Myocyte (in vitro differentiated cells): ENCODE results near the gene CYP4B1. TPM values are rescaled to one million over a fixed set of nuclear protein-coding genes. Genes with fewer than 3 reads are reported as not detected.

ENCODE experiments used
- DNase-seq: peaks from one replicate; pipeline ENCODE4 v3.0.0-alpha.2; 2012; ENCODE audit warnings: low read depth
- total RNA-seq: library from RNA; depleted of rRNA; stranded (reverse); fragments of >200 nt; gene quantifications from 2 replicates; pipeline ENCODE4 v1.2.3, GENCODE V29; 2014

CYP4B1 gene
- total RNA-seq, 1 donor from 2014 or later, result not detected

DNA sequence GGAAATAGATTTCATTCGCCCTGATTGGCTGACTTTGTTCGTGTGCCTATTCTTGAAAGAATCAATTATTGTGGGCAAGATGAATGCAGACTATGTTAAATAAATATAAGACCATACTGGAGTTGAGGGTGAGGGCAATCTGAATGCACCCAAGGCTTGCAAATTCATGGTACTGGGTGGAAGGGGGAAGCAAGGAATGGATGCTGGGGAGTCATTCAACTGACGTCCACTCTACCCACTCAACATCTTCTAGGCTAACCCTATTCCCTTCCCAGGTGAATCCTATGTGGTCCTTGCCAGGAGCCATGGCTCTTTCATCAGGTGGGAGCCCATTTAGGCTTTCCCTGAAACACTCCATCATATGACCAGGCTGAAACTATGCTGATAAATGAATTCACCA lies 5.7 kb upstream of the CYP4B1 start:
- DNase-seq, result no peak

DNA sequence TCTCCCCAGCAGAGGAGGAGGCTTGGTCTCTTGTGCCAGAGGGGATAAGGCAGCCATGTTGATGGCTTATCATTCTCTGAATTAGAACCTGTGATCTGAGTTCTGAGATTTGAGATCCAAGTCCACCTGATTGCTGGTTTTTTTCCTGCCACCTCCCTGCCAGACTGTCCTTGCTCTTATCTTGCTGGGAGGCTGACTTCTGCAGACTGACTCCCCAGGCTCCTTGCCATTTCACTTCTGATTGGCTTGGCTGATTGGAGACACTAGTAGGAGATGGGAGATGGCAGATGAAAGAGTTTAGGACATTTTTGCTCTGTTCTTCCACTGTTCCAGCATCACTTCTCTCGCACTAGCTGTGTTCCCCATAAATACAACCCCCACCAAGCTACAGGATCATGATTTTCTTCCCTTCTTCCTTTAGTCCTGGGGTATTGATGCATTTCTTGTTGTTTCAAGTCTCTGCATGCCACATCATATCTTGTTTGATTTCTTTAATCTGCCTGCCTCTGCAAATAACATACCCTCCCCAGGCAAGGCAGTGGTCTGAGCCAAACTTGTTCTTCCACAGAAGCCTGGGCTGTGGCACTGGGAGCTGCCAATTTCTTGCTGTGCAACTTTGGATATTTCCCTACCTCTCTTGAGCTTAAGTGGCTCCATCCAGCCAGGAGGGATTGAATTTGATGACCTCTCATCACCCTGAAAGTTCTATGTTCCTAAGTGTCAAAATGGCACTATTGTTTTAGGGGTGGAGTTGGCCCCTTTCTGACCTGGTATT lies 963 bp upstream of the CYP4B1 start:
- DNase-seq, result no peak

DNA sequence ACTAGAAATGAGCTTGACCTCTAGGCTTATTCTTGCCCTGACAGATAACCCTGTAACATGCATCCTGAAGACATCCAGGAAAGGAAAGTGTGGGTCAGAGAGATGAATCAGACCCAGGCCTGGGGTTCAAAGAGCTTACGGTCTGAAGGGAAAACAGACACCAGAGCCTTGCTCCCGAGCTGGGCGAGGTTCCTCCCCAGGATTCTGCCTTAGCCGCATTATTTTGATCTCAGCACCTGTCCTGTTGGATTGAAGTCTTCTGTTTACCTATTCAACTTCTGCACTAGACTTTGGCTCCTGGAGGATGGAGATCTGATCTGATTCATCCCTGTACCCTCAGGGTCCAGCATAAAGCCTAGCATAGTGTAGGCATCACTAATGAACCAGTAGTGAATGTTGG lies 1.9 kb downstream of the CYP4B1 start:
- DNase-seq, result no peak

DNA sequence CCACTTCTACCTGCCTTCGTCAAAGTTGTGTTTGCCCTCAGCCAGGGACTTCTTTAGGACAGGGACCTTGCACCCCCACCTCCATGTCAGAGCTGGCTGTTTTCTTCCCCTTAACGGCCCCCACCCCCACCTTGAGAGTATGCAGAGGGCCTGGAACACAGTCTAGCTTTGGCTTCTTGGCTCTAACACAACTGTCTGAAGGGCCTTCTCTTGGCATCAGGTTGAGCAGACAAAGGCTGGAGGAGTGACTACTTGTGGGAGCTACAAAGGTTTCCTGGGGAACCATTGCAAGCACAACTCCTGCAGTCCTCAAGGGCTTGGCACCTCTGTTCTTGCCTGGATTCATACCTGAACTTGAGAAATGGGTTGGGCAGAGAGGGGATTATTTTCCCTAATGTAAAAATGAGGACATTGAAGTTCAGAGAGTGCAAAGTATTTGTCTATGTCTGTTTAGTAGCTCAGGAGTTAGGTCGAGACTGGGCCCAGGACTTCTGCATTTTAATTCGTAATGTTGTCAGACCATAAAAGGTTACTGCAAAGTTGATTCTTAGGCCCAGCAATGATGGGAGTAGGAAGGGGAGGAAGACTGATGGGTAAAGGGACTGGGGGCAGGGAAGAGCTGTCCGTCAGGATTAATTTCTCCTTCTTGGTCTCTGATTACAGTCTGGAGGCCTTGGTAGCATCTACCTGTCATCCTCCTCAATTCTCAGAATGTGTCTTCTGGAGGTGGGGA lies 2.6 kb downstream of the CYP4B1 start:
- DNase-seq, result no peak

DNA sequence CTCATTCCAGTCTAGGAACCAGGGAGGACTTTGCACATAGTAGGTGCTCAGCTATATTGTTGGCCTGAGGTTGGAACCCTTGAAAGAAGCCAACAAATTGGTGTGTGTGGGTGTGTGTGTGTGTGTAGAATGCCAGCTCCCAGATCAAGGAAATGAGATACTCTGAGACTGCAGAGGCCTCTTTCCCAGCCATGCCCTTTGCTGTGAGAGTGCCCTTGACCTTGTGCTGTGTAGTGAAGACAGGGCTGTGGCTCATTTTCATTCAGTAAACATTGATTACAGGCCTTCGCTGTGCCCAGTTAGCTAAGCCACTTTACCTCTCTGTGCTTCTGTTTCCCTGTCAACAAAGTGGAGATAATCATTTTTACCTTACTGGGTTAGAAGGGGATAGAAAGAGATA lies 3.2 kb downstream of the CYP4B1 start:
- DNase-seq, result no peak

DNA sequence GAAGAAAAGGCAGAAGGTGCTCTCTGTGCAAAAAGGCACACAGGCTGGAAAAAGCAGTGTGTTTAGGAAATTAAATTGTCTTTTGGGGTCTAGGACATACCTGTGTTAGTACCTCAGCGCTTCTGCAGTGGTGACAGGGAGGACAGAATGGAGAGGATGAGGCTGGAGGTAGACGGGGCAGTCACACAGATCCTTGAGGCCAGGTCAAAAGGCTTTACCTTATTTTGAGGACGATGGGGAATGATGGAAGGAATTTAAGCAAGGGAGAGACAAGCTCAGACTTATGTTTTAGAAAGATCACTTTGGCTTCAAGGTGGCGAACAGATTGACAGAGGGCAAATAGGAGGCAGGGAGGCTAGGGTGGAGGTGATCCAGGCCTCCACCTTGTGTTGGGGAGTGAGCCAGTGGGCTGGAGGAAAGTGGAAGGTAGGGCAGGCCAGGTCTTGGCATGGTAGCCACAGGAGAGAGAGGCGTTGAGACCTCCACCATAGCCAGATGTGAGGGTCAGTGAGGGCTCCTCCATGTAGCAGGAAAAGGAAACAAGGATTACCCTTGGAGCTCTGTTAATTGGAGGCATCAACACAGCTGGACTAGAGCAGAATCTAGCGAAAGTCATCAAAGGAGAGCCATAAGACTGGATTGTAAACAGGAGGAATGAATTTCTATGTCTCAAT lies 4.2 kb downstream of the CYP4B1 start:
- DNase-seq, result no peak

DNA sequence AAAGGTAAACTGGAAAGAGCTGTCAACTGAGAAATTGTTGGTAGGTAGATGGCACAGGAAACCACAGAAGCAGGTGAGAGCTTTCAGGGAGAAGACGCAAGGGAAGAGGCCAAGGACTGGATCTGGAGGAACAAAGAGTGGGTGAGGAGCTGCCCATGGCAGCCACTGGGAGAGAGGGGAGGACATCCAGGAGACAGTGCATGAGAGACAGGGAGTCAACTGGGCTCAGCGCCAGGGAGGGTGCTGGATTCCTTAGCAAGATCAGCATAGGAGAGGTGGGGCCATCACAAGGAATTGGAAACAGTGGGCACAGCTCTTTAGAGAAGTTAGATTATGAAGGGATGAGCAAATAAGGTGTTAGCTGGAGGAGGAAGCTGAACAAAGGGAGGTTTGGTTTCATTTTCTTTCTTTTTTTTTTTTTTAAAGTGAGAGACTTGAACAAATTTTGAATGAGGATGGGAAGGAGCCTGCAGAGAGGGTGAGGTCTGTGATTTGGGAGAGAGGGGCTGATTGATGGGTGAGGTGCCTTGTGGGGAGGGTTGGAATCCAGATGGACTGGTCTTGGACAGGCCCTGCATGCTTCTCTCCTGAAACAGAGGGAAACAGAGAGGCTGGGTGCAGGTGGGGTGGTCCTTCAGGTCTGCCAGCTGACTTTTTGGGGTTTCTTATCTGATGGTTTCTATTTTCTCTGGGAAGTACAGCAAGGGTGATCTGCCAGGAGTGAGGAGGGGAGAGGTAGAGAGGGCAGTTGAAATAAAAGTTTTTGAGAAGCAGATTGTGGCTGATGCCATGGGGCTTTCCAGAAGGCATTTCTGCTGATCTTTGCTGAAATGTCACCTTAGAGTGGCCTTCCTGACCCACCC lies 5.4 kb downstream of the CYP4B1 start:
- DNase-seq, result no peak

DNA sequence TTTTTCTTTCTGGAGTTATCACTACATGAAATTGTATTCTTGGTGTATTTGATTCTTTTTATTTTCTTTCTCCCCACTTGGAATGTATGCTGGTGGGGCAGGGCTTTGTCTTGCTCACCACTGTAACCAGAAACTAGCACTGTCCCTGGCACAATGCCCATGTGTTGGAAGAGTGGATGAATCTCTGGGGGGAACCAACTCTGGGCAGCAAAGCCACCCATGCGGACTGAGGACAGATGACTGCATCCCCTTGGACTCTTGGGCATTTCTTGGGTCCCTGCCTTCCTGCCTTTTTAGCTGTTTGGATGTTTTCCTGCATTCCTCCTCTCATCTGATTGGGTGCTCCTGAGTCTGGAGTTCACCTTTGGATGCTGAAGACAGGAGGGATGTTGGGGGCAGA lies 6.1 kb downstream of the CYP4B1 start:
- no peak for DNase-seq

DNA sequence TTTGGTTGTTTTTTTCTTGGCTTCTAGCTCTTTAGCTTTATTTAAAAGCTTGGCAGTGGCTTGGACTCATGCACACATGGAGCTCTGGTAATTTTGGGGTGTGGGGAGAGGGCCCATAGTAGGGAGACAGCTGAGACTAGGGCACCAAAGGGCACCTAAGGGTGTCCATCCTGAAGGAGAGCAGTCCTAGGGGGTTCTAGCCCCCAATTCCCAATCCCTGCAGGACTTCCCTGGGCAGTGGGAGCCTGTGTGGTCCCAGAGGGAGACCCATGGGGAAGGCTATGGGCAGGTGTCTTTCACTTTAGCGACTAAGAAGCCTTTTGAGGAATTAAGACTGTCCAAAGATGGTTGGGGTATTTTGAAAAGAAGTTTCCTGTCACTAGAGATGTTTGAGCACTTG lies 6.9 kb downstream of the CYP4B1 start:
- no peak for DNase-seq

DNA sequence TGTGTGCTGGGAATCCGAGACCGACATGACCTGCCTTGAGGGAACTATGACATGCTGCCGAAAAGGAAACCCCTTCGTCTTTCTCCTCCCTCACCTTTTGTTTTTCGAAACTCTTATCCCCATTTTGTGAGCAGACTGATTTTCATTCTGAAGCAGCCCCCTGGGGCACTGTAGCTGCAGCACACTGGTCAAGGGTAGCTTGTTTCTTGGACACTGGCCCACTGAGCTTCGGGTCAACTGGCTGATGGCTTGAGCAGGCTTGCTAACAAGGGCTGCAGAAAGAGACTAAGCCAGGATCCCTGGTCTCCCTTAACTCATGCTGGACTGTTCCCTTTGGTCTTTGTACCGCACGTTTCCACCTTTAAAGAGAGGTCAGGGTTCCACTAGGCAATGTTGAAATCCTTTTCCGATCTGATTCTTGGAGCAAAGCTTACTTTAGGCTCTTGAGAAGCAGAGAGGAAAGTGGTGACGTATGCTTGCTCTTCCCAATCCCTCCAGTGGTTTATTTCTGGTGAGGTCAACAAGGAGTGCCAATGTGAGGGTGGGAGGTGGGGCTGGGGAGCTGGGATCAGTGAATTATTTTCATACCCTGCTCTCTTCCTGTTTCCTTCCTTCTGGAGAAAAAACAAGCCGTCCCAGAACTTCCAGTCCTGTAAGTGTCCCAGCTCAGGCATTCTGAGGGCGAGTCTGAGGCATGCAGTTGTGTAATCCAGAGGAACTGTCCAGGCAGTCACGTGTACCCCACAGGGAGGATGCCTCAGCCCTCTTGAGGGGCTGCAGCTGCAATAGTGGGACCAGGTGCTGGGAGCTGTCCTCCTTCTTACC lies 7.6 kb downstream of the CYP4B1 start:
- no peak for DNase-seq

DNA sequence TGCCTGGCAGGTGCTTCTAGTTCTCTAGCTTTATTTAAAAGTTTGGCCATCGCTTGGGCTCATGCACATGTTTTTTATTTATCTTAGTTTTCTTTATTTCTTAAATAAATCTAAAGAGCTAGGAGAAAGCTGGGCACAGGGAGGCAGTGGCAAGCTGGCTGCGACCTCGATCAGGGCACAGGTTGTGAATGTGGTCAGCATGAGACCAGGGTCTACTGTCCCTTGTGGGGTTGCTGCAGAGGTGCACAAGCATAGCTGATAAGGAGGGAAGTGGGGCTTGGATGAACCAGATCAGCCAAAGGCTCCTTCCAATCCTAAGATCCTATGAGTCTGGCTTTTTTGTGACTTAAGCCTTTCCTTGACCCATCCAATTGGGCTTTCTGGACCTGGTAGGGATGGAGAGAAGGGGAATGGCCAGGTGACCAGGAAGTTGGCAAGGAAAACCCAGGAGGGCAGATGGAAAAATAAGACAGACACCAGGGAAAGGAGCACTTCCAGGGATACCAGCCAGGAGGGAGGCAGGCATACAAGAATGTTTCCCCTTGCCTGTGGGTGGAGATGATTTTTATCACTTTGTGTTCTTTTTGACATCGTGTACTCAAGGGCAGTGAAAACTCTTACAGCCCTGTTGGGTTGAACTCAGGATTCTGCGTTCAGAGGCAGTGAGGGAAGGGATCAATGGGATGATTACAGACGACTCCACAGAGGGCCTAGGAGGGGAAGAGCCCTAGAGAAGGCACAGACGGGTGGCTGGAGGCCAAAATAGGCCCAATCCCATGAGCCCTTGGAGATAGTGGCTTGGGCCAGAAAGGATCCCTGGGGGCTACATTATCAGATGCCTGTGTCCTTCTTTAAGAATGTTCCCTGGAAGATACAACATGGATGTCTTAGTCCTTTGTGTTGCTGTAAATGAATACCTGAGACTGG lies 8.5 kb downstream of the CYP4B1 start:
- no peak for DNase-seq

DNA sequence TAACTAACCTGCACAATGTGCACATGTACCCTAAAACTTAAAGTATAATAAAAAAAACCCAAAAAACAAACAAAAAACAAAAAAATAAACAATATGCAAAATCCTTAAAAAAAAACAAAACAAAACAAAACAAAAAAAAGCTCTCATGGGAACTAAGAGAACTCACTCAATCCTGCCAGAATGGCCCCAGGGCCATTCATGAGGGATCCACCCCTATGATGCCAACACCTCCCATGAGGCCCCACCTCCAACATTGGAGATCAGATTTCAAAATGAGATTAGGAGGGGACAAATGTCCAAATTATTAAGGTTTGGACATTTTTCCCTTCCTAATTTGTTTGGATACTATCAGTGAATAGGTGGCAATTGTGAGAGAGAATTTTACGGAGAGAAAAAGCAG lies 10.2 kb downstream of the CYP4B1 start:
- DNase-seq, result no peak

DNA sequence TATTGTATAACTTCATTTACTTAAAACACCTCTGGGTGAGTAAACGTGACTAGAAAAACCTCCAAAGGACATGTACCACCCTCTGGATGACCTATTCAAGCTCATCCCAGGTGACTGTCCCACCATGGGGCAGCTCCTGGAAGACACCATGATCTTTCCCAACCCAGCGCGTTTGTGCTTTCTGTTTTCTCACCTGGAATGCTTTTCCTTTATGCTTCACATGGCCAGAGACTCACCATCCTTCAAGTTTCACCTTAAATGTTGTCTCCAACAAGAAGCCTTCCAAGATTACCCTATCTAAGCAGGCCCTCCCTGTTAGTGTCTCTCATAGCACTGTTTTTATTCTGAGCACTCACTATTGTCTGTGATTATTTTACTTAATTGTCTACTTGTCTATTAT lies 11.1 kb downstream of the CYP4B1 start:
- DNase-seq, result no peak

DNA sequence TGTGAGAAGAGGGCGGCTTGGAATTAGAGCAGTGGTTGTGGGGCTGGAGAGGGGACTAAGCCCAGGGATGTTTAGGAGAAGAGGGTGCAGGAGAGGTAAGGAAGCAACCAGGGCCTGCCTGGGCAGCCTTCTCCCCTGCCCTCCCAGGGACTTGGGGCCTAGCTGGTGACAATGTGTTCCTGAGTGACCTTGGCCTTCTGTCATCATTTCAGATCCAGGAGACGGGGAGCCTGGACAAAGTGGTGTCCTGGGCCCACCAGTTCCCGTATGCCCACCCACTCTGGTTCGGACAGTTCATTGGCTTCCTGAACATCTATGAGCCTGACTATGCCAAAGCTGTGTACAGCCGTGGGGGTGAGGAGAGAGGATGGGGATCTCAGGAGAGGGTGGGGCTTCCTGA lies 11.8 kb downstream of the CYP4B1 start:
- DNase-seq, result no peak

DNA sequence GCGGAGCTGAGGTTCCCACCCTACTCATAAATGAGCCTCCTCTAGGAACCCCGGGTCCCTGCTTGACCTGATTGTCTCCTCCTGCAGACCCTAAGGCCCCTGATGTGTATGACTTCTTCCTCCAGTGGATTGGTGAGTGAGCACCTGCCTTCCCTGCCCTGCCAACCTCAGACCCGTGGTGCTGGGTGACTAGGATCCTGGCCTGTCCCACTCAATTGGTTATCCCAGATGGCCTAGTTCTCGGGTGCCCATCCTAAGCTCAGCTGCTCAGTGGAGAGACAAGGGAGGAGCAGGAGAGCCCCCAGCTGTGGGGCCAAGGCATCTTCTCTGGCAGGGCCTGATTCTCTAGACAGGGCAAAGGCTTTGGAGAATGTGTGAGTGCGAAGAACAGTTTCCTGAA lies 12.2 kb downstream of the CYP4B1 start:
- no peak for DNase-seq

DNA sequence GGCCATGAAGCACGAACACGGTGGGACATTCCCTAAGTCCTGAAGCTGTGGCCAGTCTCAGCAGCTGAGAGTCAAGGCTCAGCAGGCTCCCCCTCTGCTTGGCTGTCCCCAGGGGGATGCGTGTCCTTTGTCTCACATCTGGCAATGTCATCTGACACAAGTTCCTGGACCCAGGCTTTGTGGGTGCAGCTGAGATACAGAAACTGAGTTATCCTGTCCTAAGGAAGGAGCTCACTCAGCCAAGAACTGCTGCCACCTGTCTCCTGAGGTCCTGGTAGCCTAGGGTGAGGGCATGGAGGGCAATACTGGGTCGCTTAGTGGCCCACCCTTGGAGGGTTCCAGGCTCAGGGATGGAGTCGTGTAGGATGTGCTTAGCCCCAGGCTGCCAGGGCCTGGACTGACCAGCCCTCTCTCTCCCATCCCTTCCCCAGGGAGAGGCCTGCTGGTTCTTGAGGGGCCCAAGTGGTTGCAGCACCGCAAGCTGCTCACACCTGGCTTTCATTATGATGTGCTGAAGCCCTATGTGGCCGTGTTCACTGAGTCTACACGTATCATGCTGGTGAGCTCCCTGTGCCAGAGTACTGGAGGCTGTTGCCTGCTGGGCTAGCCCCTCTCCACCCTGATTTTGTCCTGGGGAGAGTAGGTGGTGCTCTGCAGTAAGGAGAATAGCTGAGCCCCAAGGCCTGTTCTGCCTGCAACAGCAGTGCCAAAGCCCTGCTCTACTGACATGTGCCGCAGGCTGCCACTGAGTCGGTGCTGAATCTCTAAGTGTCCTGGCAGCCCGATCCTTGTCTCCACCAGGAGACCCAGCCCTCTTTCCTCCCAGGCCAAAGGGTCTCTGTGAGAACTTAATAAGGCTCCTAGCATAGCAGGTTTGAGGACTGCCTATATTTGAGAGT lies 13.5 kb downstream of the CYP4B1 start:
- no peak for DNase-seq

DNA sequence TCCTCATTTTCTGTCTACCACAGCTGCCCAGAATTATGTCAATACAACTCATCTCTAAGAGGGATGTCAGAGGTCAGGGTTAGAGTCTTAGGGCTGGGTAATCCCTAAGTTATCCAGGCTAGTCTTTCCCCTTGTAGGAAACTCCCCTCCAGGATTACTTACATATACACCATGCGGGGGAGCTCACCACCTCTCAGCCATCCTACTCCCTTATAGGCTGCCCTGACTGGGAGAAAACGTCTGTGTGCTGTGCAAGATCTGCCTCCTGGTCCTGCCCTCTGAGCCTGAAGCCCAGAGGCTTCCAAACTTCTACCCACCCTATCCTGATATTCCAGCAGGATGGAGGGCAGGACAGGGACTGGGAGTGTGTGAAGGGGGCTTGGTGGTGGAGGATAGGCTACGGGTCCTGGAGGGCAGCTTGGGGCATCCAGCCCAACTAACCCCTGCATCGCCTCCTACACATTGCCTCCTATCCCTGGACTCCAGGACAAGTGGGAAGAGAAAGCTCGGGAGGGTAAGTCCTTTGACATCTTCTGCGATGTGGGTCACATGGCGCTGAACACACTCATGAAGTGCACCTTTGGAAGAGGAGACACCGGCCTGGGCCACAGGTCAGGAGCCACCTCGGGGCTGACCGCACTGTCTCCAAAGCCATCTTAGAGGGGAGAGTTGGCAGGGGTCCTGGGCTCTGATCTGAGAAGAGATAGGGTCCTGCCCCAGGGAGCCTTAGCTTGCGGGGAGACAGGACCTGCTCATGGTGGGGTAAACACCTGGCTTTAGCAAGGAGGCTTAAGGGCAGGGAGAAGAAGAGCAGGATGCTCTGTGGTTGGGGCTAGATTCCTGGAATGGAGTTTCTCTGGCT lies 14.4 kb downstream of the CYP4B1 start:
- no peak for DNase-seq
